Midbrain (tissue), 1 donor: ENCODE measurements around the gene TCHP.
"Not testable (repeated sequence)": the region's sequence is repeated elsewhere in the genome, so short reads cannot be mapped to it uniquely, and the experiment has no call there.

Source experiments
- DNase-seq: peaks from one replicate; lab custom pipeline; 2025; lab: John Stamatoyannopoulos, UW

The TCHP gene, protein sequence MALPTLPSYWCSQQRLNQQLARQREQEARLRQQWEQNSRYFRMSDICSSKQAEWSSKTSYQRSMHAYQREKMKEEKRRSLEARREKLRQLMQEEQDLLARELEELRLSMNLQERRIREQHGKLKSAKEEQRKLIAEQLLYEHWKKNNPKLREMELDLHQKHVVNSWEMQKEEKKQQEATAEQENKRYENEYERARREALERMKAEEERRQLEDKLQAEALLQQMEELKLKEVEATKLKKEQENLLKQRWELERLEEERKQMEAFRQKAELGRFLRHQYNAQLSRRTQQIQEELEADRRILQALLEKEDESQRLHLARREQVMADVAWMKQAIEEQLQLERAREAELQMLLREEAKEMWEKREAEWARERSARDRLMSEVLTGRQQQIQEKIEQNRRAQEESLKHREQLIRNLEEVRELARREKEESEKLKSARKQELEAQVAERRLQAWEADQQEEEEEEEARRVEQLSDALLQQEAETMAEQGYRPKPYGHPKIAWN

GRCh38 chr12:109899783-109900751 is at the start of gene TCHP:
Gene TCHP, plus strand, starts transcription at chr12:109900274. Its CDS starts 2,753 bp downstream, at chr12:109903027.
- peak; percentile 93 for DNase-seq

GRCh38 chr12:109850518-109850917 is 49.6 kb upstream of the TCHP start:
- not testable (repeated sequence) for DNase-seq

GRCh38 chr12:109855377-109855776 is 44.7 kb upstream of the TCHP start:
- no peak for DNase-seq

GRCh38 chr12:109857715-109858114 is 42.4 kb upstream of the TCHP start:
- DNase-seq: no peak

GRCh38 chr12:109858764-109859163 is 41.3 kb upstream of the TCHP start:
- no peak for DNase-seq

DNA sequence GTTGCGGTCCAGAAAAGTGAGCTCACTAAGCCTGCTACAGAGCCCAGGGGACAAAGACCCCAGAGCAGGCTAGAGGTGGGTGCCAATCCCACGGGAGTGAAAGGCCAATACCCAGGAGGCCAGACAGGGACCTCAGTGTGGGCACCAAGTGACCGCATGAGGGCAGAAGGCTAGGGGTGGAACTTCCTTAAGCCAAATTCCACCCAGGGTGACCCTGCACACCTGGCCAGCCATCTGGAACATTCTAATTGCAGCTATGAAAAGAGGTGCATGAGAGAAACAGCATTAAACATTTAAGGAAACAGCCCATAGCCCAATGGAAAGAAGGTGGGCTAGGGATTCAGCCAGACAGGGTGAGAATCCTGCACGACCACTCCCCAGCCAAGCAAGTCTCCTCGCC is 39.1 kb upstream of the TCHP start:
- DNase-seq: no peak

GRCh38 chr12:109861689-109862314 is 38.3 kb upstream of the TCHP start:
- no peak for DNase-seq

- not testable (repeated sequence) for DNase-seq
Observed at GRCh38 chr12:109862491-109862890, 37.6 kb upstream of the TCHP start.

GRCh38 chr12:109863847-109864712 is 36.0 kb upstream of the TCHP start:
- DNase-seq: peak; percentile 82

DNA sequence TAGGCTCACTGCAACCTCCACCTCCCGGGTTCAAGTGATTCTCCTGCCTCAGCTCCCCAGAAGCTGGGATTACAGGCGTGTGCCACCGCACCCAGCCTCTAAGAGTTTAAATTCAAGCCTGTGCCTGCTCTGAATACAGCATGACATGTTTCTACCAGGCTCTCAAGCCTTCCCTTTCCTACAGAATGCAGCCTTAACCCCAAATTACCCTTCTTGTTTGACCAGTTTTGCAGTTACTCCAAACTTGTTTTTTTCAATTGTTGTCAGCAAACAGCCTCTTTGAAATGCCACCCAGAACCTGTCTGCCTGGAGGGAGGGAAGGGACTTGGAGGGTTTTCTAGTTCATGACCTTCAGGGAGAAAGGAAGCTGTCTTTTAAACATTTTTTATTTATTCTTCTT is 35.2 kb upstream of the TCHP start:
- DNase-seq: no peak

- DNase-seq: no peak
Observed at GRCh38 chr12:109868182-109869051, 31.7 kb upstream of the TCHP start.

GRCh38 chr12:109870648-109871047 is 29.4 kb upstream of the TCHP start:
- no peak for DNase-seq

GRCh38 chr12:109871668-109872314 is 28.3 kb upstream of the TCHP start:
- no peak for DNase-seq

DNA sequence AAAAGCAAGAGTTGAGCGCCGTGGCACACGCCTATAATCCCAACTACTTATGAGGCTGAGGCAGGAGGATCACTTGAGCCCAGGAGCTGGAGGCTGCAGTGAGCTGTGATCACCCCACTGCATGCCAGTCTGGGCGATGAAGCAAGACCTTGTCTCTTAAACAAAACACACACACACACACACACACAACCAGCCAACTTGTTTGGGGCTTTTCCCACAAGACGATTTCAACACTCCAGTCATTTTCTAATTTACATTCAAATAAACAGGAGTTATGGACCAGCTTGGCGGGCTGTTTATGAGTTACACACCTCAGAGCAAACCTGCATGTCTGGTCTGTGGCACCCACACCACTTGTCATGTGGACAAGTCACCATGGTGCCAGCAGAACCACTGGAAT is 26.4 kb upstream of the TCHP start:
- no peak for DNase-seq

- no peak for DNase-seq
Observed at GRCh38 chr12:109875572-109876131, 24.4 kb upstream of the TCHP start.

- no peak for DNase-seq
Observed at GRCh38 chr12:109876406-109876805, 23.7 kb upstream of the TCHP start.

DNA sequence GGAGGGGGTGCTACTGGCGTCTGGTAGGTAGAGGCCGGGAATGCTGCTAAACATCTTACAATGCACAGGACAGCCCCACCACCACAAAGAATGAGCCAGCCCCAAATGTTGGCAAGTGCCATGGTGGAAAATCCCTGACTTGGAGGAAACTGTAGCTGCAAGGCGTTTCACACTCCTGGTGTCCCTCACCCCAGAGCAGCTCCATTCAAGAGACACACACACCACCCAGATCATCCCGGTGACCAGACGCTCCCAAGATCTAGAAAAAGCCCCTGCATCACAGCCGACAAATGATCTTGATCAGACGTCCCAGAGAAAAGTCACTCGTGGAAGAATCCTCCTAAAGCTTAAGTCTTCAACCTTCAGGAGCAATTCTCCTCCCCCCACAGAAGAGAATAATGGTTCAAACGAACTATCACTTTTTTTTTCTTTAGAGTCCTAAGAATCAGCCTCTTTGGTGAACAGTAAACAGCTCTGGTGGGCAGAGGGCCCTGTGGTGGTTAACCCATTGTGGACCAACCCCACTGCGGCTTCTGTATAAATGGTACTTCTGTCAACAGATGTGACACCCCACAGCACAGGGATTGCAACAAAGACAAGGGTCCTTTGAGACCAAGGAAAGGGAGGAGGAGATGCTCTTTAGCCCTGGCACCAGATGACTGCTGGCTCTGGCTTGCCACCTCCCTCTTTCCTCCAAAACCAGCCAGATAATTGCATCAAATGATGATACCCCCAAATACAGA is 22.4 kb upstream of the TCHP start:
- peak; percentile 58 for DNase-seq

GRCh38 chr12:109878247-109878625 is 21.8 kb upstream of the TCHP start:
- DNase-seq: peak; percentile 58

- DNase-seq: no peak
Observed at GRCh38 chr12:109878749-109879148, 21.3 kb upstream of the TCHP start.
